ENCODE results near the gene KLF5.

Gene KLF5

GRCh38 chr13:73119612-73120011 lies 60.8 kb downstream of the KLF5 start:
- DNase-seq (ENCODE audit: low read depth), result no peak
- TF ChIP-seq, protein P1, sequence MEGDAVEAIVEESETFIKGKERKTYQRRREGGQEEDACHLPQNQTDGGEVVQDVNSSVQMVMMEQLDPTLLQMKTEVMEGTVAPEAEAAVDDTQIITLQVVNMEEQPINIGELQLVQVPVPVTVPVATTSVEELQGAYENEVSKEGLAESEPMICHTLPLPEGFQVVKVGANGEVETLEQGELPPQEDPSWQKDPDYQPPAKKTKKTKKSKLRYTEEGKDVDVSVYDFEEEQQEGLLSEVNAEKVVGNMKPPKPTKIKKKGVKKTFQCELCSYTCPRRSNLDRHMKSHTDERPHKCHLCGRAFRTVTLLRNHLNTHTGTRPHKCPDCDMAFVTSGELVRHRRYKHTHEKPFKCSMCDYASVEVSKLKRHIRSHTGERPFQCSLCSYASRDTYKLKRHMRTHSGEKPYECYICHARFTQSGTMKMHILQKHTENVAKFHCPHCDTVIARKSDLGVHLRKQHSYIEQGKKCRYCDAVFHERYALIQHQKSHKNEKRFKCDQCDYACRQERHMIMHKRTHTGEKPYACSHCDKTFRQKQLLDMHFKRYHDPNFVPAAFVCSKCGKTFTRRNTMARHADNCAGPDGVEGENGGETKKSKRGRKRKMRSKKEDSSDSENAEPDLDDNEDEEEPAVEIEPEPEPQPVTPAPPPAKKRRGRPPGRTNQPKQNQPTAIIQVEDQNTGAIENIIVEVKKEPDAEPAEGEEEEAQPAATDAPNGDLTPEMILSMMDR (conservative IDR thresholded peaks at IDR 0.05; ENCODE audit: low read depth, low read length), result no peak
- no peak overlapping the region for H3K4me3 ChIP-seq (ENCODE audit: low read depth, low read length)
